ENCODE data around the gene RIOX2.

- no peak for TF ChIP-seq CTCF (IDR thresholded peaks at IDR 0.05)
- TF ChIP-seq EP300 (IDR thresholded peaks at IDR 0.05), result no peak
Observed at GRCh38 chr3:97979610-97980009, 7.4 kb upstream of the RIOX2 start.
